ENCODE data around the gene LRRC8D.

DNA sequence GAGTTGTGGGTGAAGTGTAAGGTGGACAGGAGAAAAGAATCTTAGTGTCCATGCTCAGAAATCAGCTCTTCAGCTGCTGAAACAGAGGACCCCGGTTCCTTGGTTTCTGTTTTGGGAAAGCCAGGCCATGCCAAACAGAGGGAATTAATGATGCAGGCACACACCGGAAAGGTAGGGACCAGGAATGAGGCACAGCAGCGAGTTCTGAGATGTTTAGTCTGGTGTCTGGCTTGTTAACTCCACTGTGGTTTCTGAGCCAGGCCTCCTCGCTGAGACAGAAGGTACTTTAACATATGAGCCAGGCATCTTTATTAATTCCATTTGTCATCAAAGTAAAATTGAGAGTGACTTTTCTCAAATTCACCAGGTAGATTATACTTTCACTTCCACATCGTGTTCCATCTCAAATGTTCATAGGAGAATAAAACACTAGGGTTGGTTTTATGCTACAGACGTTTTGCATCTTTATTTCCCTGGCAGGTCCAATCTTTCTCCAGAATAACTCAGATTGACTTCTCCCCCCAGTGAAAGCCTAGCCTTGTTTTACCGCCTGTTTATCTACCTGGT, 23.5 kb downstream of the LRRC8D start:
- TF ChIP-seq YY1 (IDR thresholded peaks at IDR 0.05; ENCODE audit: borderline replicate concordance in 1 of 3, control insufficient read depth in 1 of 3, extremely low read depth in 1 of 3, insufficient read depth in 3 of 3, insufficient read length in 1 of 3, insufficient replicate concordance in 2 of 3, low read depth in 1 of 3, low read length in 2 of 3) (no peak), POLR2G (IDR thresholded peaks at IDR 0.05; ENCODE audit: low read depth, low read length) (no peak), MEF2A (IDR thresholded peaks at IDR 0.05; ENCODE audit: control insufficient read depth, low read depth, low read length) (no peak), NFIC (IDR thresholded peaks at IDR 0.05) (no peak), ZFX (CRISPR knock-in tag; IDR thresholded peaks at IDR 0.05) (no peak), DNMT1 (IDR thresholded peaks at IDR 0.05) (no peak)
- TF ChIP-seq, protein P1, sequence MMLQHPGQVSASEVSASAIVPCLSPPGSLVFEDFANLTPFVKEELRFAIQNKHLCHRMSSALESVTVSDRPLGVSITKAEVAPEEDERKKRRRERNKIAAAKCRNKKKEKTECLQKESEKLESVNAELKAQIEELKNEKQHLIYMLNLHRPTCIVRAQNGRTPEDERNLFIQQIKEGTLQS (IDR thresholded peaks at IDR 0.05) = no peak
- TF ChIP-seq, protein P1 (CRISPR knock-in tag; conservative IDR thresholded peaks at IDR 0.05) = no peak
- TF ChIP-seq, protein P2, sequence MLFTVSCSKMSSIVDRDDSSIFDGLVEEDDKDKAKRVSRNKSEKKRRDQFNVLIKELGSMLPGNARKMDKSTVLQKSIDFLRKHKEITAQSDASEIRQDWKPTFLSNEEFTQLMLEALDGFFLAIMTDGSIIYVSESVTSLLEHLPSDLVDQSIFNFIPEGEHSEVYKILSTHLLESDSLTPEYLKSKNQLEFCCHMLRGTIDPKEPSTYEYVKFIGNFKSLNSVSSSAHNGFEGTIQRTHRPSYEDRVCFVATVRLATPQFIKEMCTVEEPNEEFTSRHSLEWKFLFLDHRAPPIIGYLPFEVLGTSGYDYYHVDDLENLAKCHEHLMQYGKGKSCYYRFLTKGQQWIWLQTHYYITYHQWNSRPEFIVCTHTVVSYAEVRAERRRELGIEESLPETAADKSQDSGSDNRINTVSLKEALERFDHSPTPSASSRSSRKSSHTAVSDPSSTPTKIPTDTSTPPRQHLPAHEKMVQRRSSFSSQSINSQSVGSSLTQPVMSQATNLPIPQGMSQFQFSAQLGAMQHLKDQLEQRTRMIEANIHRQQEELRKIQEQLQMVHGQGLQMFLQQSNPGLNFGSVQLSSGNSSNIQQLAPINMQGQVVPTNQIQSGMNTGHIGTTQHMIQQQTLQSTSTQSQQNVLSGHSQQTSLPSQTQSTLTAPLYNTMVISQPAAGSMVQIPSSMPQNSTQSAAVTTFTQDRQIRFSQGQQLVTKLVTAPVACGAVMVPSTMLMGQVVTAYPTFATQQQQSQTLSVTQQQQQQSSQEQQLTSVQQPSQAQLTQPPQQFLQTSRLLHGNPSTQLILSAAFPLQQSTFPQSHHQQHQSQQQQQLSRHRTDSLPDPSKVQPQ (CRISPR knock-in tag; IDR thresholded peaks at IDR 0.05; ENCODE audit: borderline replicate concordance) = no peak
- TF ChIP-seq, protein P3, sequence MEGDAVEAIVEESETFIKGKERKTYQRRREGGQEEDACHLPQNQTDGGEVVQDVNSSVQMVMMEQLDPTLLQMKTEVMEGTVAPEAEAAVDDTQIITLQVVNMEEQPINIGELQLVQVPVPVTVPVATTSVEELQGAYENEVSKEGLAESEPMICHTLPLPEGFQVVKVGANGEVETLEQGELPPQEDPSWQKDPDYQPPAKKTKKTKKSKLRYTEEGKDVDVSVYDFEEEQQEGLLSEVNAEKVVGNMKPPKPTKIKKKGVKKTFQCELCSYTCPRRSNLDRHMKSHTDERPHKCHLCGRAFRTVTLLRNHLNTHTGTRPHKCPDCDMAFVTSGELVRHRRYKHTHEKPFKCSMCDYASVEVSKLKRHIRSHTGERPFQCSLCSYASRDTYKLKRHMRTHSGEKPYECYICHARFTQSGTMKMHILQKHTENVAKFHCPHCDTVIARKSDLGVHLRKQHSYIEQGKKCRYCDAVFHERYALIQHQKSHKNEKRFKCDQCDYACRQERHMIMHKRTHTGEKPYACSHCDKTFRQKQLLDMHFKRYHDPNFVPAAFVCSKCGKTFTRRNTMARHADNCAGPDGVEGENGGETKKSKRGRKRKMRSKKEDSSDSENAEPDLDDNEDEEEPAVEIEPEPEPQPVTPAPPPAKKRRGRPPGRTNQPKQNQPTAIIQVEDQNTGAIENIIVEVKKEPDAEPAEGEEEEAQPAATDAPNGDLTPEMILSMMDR (IDR thresholded peaks at IDR 0.05 in 2 of 3, conservative IDR thresholded peaks at IDR 0.05 in 1 of 3; ENCODE audit: insufficient read depth in 2 of 3, low read depth in 1 of 3, low read length in 3 of 3) = no peak
